Left ventricle myocardium inferior (tissue), 1 donor: ENCODE results near the gene GMFB. TPM values are rescaled to one million over a fixed set of nuclear protein-coding genes. Genes with fewer than 3 reads are reported as not detected.

ENCODE experiments used
- DNase-seq: peaks from one replicate; pipeline ENCODE4 v3.0.0-alpha.2; 2020
- H3K27ac ChIP-seq: fragments of 200-600 bp; replicated peaks from 2 replicates; pipeline ENCODE4 v1.8.0; 2021
- H3K27me3 ChIP-seq: fragments of 200-600 bp; 2 replicates; pipeline ENCODE4 v1.8.0; 2021; ENCODE audit warnings: low read depth
- H3K36me3 ChIP-seq: fragments of 200-600 bp; 2 replicates; pipeline ENCODE4 v1.8.0; 2021
- H3K4me1 ChIP-seq: fragments of 200-600 bp; 2 replicates; pipeline ENCODE4 v1.8.0; 2021
- H3K4me3 ChIP-seq: fragments of 200-600 bp; 2 replicates; pipeline ENCODE4 v1.8.0; 2021; ENCODE audit warnings: mild to moderate bottlenecking, moderate library complexity
- H3K9me3 ChIP-seq: fragments of 200-600 bp; replicated peaks from 2 replicates; pipeline ENCODE4 v1.8.0; 2021
- intact Hi-C: fragments of 100-400 bp; cut with micrococcal nuclease; formaldehyde crosslinking; loops from one replicate; pipeline ENCODE4 v1.11.0; 2022
- total RNA-seq: library from RNA; stranded (reverse); fragmentation: NEBNext Ultra II Directional; extraction: Animal tissue kit (Norgen Biotek cat#: 25700); gene quantifications from one replicate; pipeline ENCODE4 v1.2.1, GENCODE V29; 2021
- TF ChIP-seq, protein P1 (sequence below): fragments of 200-600 bp; IDR thresholded peaks from 2 replicates; pipeline ENCODE4 v1.8.0; 2021; ENCODE audit warnings: antibody characterized with exemption, mild to moderate bottlenecking, borderline replicate concordance
- donor health status: DM: no; HTN: yes; CAD: no; lungs with severe emphysema.

GMFB gene
- total RNA-seq, 1 donor from 2014 or later: 23.4 TPM

DNA sequence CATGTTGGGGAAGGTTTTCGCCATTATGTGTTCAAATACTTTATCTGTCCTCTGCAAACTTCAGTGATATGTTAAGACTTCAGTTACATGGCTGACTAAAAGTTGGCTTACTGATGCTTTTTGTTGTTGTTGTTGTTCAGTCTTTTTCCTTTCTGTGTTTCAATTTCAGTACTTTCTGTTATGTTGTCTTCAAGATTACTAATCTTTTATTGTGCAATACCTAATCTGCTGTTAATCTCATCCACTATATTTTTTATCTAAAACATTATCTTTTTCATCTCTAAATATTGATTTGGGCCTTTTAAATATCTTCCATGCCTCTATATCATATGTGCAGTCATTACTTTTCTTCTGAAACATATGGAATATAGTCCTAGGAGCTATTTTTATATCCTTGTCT is 27.9 kb upstream of the GMFB start:
- Histone ChIP-seq H3K9me3 (peaks cover 16% of the 10 kb centered on the region), H3K4me3 (no peak overlapping the region), H3K27me3 (no peaks in the 10 kb centered on the region), H3K4me1 (peaks cover 21% of the 10 kb centered on the region), H3K36me3 (peaks cover 23% of the 10 kb centered on the region), H3K27ac (no peak overlapping the region)
- TF ChIP-seq, protein P1, sequence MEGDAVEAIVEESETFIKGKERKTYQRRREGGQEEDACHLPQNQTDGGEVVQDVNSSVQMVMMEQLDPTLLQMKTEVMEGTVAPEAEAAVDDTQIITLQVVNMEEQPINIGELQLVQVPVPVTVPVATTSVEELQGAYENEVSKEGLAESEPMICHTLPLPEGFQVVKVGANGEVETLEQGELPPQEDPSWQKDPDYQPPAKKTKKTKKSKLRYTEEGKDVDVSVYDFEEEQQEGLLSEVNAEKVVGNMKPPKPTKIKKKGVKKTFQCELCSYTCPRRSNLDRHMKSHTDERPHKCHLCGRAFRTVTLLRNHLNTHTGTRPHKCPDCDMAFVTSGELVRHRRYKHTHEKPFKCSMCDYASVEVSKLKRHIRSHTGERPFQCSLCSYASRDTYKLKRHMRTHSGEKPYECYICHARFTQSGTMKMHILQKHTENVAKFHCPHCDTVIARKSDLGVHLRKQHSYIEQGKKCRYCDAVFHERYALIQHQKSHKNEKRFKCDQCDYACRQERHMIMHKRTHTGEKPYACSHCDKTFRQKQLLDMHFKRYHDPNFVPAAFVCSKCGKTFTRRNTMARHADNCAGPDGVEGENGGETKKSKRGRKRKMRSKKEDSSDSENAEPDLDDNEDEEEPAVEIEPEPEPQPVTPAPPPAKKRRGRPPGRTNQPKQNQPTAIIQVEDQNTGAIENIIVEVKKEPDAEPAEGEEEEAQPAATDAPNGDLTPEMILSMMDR: no peak
- DNase-seq: no peak
- intact Hi-C loops: no loop called here

DNA sequence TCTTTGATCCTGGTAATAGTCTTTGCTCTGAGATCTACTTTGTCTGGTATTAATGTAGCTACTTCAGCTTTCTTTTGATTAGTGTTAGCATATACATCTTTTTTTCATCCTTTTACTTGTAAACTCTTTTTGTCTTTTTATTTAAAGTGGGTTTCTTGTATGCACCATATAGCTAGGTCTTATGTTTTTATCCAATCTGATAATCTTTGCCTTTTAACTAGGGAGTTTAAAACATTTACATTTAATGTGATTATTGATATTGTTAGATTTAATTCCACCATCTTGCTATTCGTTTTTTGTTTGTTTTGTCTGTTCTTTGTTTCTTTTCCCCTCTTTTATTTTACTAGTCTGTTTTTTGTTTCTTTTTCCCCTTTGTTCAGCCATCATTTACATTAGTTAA is 26.9 kb upstream of the GMFB start:
- H3K4me1 ChIP-seq: peaks cover 31% of the 10 kb centered on the region
- no peak overlapping the region for H3K27ac ChIP-seq
- H3K4me3 ChIP-seq: no peak overlapping the region
- intact Hi-C loops: no loop called here
- peaks cover 23% of the 10 kb centered on the region for H3K36me3 ChIP-seq
- H3K27me3 ChIP-seq: no peaks in the 10 kb centered on the region
- peaks cover 16% of the 10 kb centered on the region for H3K9me3 ChIP-seq
- no peak for DNase-seq
- TF ChIP-seq, protein P1: no peak

DNA sequence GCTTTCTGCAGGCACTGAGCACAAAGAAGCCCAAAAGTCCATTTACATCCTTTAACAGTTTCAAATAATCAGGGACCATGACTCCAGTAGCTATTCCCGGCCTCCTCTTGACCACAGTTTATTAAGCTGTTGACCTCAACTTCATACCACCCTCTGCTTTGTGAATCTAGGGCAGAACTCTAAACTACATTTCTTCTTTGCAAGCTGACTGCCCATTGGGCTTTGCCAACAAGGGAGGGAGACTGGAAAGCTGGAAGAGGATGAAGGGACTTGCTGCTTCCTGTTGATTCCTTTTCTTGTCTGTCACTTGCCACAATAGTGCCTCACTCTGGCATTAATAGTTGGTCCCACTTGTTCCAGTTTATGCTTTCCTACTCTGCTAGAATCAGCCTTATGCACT is 23.6 kb upstream of the GMFB start:
- Histone ChIP-seq H3K36me3 (peaks cover 19% of the 10 kb centered on the region), H3K27me3 (no peaks in the 10 kb centered on the region), H3K27ac (peak overlapping the region; percentile 7), H3K4me3 (no peak overlapping the region), H3K9me3 (peaks cover 16% of the 10 kb centered on the region), H3K4me1 (peaks cover 47% of the 10 kb centered on the region)
- no peak for DNase-seq
- intact Hi-C loops: no loop called here
- TF ChIP-seq, protein P1: no peak

DNA sequence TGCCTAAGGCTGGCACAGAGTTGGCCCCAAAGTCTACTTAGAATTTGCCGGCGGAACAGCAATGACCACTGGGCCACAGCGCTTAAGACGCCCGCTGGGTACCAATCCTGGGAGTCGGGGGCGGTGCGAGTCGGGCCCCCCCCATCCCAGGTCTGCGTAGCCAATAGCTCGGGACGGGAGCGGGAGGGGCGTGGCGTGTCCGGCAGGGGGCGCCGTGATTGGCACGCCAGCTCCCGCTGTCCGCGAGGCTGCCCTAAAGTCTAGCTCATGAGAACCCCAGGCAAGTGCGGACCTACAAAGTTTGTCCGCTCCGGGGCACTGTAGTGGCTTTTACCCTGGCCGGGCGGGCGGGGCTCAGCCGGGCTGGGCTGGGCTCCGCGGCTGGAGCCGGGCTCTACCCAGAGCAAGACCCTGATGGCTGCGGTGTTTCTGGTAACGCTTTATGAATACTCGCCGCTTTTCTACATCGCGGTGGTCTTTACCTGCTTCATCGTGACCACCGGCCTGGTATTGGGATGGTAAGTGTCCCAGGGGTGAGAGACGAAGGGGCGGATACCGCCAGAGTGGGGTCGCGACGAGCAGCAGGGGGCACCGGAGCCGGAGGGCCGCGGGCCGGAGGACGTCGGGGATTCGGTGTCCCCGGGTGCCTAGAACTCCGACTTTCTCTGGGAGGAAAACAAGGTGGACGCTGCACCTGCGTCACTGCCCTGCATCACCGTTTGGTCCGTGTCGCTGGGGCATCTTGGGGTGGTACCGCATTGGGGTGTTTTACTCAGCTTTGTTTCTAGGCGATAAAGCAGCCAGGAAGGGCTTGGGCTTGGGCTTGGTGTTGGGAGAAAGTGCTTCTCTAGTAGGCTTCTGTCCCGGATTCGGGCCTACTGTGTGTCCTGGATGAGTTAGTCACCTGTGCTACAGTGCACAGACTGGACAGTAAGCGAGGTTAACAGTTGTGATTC is 21.0 kb upstream of the GMFB start, which contains the start of gene CGRRF1:
TSS of gene CGRRF1 (plus strand) at position 361 of the 956 bp plus-strand sequence. CDS start at position 415, 54 bp downstream.
- Histone ChIP-seq H3K27ac (peak within 1 kb of the TSS; percentile 90), H3K9me3 (peaks cover 3% of the 10 kb centered on the region), H3K4me3 (peak within 1 kb of the TSS; percentile 100), H3K36me3 (peaks cover 3% of the 10 kb centered on the region), H3K27me3 (no peaks in the 10 kb centered on the region), H3K4me1 (peaks cover 47% of the 10 kb centered on the region)
- intact Hi-C loops: no loop called here
- TF ChIP-seq, protein P1: peak; percentile 79
- peak; percentile 99 for DNase-seq

DNA sequence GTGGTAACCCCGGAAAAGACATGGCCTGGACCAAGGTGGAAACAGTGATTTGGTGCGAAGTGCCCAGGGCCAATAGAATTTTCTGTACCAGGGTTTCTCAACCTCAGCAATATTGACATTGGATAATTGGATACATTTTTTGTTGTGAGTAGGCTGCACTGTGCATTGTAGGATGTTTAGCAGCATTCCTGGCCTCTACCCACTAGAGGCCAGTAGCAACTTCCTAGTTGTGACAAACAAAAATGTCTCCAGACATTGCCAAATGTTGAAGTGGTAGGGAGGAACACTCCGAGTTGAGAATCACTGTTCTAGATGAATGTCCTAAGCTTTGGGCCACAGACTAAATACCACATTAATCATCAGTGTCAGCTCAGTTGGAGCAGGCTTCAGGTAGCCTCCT is 14.7 kb upstream of the GMFB start:
- Histone ChIP-seq H3K9me3 (no peaks in the 10 kb centered on the region), H3K4me3 (no peak overlapping the region), H3K27ac (no peak overlapping the region), H3K4me1 (no peaks in the 10 kb centered on the region), H3K27me3 (no peaks in the 10 kb centered on the region), H3K36me3 (no peaks in the 10 kb centered on the region)
- TF ChIP-seq, protein P1: peak; percentile 26
- DNase-seq: no peak
- intact Hi-C loops: no loop called here
